Fibroblast of skin of scalp (primary cell): ENCODE results near the gene CNOT1.
A peak's percentile ranks its signal among the peaks of the same experiment; 100 is the strongest.
"Not testable (repeated sequence)": the region's sequence is repeated elsewhere in the genome, so short reads cannot be mapped to it uniquely, and the experiment has no call there.

Source experiments
- DNase-seq: peaks from one replicate; pipeline ENCODE4 v3.0.0-alpha.2; 2013

CNOT1 gene

DNA sequence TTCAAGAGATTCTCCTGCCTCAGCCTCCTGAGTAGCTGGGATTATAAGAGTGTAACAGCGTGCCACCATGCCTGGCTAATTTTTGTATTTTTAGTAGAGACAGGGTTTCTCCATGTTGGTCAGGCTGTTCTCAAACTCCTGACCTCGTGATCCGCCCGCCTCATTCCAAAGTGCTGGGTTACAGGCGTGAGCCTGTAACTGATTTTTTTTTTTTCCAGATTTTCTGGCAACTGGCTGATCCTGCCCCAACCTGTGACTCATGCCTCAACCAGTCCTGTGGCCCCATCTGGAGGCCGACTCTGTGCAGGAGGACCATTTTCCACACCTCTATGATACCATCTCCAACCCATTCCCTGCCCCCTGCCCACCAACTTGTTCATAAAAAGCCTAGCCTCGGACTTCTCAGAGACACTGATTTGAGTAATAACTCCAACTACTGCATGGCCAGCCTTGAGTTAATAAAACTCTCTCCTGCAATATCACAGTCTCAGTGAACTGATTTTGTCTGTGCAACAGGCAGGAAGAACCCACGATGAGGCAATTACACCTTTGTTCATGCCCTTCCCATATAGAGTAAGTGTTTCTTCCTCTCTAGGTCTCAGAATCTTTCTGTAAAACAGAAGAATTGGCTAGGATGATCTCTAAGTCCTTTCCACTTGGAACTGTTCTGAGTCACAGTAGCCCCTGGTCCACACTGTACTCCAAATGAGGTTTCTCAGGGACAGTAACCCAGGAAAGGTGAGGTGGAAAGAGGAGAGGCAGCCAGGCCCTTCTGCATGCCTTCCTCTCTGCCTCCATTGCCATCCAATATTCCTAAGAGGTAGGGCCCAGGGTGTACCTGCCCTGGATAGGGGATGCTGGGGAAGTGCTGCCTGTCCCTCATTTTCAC lies 8.8 kb upstream of the CNOT1 start:
- peak; percentile 80 for DNase-seq

DNA sequence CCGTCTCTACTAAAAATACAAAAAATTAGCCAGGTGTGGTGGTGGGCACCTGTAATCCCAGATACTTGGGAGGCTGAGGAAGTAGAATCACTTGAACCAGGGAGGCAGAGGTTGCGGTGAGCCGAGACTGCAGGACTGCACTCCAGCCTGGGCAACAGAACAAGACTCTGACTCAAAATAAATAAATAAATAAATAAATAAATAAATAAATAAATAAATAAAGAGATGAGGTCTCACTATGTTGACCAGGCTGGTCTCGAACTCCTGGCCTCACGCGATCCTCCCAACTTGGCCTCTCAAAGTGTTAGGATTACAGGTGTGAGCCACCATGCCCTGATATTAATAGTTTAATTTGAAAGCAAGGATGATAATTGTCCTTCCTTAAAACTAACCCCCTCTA lies 7.4 kb upstream of the CNOT1 start:
- DNase-seq, result not testable (repeated sequence)

DNA sequence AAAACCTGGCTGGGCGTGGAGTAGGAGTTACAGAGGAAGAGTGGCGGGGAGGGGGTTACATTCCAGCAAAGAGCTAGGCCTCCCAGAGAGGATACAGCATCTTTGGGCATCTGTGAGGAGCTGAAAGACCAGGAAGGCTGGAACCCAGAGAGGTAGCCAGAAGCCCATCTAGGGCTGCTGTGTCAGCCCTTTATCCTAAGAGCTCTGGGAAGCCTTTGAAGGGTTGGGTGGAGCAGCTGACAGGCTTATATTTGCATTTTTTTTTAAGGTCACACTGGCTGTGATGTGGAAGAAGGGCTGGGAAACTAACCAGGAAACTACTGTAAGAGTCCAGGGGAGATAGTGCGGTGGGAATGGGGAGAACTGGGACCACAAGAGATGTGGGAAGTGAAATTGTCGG lies 6.8 kb upstream of the CNOT1 start:
- no peak for DNase-seq

DNA sequence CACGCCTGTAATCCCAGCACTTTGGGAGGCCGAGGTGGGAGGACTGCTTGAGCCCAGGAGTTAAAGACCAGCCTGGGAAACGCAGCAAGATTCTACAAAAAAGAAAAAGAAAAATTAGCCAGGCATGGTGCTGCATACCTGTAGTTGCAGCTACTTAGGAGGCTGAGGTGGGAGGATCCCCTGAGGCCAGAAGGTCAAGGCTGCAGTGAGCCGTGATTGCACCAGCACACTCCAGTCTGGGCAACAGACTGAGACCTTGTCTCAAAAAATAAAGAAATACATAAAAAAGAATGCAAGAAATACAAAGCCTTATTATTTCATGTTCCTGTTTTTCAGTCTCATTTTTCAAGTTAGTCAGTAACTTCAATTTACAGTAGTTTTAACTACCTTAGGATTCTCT lies 5.9 kb upstream of the CNOT1 start:
- no peak for DNase-seq

DNA sequence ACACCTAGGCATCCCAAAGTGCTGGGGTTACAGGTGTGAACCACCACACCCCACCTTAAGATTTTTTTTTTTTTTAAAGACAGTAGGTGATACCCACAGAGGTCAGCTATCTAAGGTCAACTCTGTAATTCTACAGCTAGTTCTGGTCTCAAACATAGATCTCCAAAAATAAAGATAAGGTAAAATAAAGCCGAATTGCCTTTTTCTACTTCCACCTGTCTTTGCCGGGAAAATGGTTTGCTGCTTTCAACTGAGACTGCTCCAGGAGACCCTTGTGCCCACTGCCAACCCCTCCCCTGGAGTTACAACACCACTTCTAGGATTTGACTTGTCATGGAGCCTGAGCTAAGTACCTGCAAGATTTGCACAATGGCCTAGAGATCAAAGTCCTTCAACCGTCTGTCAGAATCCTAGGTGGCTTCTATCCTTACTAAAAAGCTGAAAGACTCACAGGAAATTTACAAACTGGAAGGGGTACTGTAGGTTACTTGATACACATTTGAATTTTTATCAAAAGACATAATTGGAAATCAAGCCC lies 4.7 kb upstream of the CNOT1 start:
- DNase-seq, result no peak

DNA sequence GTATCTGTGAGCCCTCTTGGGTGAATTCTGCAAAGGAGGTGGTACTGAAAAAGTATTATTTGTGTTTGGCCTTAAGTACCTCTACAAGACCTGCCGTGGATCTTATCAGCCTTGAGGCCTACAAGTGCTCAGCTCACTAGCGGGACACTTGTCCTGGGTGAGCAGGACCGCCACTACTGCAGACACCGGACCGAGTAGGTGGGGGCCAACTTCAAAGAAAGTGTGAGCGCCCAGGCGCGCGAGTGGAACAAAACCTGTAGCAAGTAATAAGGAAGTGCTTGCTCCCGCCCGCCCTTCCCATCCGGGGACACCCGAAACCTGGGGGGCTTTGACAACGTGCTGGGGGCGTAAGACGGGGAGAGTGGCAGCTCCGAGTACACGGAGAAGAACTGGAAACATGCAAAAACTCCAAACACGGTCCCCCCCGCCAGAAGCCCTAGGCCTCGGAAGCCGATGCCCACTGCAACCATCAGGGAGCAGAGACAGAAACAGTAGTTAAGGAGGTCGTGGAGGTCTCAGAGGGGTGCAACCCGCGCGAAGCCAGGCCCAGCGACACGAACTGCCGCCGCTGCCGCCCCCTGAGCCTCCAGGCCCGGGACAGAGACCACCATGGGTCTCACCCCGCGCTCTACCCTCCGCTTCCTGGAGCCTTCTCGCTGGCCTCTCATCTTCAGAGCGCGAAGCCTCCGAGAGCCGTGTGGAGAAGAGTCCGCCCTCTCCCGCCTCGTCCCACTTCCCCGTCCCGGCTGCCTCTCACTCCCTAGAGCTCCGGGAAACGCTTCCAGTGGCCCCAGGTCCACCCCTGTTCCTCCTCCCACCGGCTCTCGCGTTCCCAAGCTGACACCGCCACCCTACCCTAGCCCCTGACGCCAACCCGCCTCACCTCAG lies 537 bp downstream of the CNOT1 start:
- peak; percentile 5 for DNase-seq

DNA sequence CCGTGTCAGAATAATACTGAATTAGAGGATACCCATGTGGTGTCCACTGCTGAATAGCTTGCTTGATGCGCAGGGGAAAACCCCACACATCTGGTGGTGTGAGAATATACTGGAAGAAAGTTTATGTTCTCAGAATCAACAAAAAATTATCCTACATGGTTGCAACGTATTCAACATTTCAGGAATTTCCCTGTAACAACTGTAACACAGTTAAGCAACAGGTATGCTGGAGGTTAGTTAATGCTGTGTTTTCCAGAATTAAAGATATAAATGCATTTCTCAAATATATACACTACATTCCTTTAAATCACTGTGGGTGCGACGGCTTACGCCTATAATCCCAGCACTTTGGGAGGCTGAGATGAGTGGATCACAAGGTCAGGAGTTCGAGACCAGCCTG lies 5.4 kb downstream of the CNOT1 start:
- DNase-seq, result no peak

DNA sequence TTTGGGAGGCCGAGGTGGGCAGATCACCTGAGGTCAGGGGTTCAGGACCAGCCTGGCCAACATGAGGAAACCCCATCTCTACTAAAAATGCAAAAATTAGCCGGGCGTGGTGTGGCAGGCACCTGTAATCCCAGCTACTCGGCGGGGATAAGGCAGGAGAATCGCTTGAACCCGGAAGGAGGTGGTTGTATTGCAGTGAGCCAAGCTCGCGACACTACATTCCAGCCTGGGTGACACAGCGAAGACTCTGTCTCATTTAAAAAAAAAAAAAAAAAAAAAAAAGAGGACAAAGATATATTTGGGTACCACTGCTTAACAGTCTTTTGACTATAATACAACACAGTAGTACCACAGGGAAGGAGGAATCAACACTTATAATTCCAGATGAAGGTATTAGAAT lies 9.2 kb downstream of the CNOT1 start:
- no peak for DNase-seq

DNA sequence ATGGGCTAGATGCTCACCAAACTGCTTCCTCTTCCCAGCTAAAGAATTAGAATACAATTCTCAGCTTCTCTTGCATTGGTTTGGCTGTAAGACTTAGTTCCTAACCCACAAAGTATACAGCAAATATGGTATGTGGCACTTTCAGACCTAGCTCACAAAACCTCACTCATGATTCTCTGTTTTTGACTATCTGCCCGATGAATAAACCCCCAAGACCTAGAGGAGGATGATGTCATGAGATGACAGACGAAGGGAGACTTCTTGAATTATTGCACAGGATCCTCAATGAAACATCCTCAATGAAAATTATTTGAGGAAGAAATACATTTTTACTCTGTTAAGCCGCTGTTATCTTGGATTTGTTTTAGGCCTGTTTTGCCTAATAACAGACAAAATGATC lies 14.3 kb downstream of the CNOT1 start:
- peak; percentile 47 for DNase-seq

DNA sequence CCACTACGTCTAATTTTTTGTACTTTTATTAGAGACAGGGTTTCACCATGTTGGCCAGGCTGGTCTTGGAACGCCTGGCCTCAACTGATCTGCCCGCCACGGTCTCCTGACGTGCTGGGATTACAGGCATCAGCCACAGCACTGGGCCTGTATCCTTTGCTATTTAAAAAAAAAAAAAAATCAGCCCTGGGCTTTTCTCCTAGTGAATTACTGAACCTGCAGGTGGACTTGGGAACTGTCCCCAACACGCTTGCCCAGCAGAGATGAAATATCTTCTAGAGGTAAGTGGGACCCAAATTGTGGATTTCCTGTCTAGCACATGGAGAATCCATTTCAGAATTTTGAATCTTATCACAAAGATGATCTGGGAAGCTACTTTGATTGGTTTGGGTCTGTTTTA lies 14.8 kb downstream of the CNOT1 start:
- no peak for DNase-seq

DNA sequence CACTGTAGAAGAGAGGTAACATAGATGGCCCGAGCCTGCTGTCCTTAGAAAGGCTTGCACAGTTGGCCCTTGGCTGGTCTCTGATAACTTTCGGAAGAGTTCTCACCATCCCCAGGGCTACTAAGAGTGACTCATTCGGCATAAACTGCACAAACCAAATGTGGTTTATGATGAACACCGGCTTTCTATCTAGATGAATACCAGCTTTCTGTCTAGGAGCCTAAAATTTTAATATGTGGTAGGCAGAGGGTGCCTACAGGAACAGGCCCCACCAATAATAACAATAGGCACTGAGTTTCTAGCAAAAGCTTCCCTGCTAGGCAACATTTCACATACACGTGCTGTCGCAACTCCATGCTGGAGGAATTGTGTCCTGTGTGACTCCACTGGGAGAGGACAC lies 15.4 kb downstream of the CNOT1 start:
- DNase-seq, result peak; percentile 31

DNA sequence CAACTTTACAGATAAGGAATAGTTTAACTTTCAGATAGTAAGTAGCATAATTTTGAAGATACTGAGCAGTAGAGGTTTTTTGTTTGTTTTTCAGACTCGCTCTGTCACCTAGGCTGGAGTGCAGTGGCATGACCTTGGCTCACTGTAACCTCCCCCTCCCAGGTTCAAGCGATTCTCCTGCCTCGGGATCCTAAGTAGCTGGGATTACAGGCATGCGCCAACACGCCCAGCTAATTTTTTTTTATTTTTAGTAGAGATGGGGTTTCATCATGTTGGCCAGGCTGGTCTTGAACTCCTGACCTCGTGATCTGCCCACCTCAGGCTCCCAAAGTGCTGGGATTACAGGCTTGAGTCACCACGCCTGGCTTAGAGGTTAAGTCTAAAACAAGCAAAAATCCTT lies 16.7 kb downstream of the CNOT1 start:
- not testable (repeated sequence) for DNase-seq

DNA sequence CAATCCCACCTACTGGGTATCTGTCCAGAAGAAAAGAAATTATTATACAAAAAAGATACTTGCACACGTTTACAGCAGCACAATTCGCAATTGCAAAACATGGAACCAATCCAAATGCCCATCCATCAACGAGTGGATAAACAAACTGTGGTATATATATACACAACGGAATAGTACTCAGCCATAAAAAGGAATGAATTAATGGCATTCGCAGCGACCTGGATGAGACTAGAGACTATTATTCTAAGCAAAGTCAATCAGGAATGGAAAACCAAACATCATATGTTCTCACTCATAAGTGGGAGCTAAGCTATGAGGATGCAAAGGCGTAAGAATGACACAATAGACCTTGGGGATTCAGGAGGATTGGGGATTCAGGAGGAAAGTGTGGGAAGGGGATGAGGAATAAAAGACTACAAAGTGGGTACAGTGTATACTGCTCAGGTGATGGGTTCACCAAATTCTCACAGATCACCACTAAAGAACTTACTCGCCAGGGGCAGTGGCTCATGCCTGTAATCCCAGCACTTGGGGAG lies 21.0 kb downstream of the CNOT1 start:
- no peak for DNase-seq

DNA sequence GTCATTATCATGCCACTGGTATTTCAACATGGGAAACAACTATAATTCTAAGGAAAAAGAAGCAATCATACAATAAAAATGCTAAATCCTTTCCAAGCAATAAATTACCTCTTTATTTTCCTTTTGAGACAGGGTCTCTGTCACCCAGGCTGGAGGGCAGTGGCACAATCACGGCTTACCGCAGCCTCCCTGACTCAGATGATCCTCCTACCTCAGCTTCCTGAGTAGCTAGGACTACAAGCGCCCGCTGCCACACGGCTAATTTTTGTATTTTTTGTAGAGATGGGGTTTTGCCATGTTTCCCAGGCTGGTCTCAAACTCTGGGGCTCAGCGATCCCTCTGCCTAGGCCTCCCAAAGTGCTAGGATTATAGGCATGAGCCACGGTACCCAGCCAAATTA lies 24.1 kb downstream of the CNOT1 start:
- DNase-seq, result no peak

DNA sequence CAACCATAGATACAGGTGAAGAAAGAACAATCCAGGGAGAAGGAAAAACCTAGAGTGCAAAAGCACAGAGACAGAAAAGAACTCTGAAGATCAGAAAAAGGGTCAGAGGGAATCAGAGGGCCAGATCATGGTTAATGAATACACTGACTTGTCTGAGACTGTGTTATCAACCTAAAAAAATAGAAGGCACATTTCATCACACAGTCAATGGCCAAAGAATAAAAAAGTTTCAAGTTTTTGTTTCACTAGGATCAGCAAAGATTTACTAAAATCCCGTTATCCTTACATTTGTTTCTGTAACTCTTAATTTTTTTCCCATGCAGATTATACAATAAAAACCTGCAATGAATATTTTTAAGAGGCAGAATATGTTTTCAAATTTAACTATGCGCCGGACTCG lies 38.5 kb downstream of the CNOT1 start:
- no peak for DNase-seq

DNA sequence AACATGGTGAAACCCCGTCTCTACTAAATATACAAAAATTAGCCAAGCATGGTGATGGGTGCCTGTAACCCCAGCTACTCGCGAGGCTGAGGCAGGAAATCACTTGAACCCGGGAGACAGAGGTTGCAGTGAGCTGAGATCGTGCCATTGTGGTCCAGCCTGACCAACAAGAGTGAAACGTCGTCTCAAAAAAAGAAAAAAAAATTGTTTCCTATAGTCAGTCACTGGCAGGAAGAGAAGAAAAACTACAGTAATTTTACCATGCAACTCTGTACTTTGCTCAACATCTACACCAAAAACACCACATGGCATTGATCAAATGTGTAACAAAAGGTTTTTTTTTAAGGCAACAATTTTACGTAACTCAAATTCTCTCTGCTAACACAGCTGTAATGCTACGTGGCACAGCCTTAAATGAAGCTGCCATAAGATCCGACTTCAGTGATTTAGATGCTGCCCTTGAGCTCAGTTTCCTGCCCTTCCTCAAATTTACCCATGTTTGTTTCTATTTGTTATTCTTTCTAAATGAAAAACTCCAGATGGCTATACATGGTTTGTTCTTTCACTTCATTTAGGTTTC lies 40.2 kb downstream of the CNOT1 start:
- no peak for DNase-seq

DNA sequence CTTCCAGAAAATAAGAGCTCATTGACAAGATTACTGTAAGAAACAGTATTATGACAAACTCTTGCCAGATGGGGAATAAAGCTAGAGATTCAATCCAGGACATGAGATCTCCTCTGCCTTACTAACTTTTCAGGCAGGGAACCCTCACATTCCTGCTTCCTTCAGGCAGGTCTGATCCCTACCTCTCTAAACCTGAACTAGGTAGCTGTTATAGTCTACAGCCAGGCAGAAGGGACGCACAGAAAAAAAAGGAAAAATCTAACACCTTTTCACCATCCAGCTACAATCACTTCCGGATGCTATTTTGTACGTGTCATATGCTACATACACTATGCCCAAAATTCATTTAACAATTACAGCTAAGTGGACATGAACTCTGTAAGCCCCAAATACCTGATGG lies 41.2 kb downstream of the CNOT1 start:
- no peak for DNase-seq

DNA sequence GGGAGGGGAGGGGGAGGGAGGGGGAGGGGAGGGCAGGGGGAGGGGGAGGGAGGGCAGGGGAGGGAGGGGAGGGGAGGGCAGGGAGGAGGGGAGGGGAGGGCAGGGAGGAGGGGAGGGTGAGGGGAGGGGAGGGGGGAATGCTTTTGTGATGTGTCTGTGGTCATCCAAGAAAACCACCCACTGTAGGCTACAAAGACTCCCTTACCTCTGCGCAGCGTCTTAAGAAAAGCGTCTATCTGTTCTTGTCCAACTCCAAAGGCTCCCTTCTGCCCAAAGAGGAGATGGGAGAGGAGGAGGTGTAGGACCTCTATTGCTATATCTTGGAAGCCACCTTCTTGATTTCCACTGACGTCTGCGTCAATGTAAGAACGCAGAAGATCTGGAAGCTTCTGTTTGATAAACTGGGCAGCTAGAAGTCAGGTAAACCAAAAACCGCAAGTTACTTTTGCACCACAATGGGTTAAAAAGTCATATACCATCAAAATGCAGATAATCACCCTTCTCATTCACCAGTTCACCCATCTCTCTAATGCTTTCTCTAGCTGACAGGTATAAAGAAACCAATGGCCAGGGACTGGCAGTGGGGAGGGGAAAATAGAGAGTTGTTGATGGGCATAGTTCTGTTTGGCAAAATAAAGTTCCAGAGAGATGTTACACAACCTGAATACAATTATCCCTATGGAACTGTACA lies 43.1 kb downstream of the CNOT1 start:
- DNase-seq, result no peak

DNA sequence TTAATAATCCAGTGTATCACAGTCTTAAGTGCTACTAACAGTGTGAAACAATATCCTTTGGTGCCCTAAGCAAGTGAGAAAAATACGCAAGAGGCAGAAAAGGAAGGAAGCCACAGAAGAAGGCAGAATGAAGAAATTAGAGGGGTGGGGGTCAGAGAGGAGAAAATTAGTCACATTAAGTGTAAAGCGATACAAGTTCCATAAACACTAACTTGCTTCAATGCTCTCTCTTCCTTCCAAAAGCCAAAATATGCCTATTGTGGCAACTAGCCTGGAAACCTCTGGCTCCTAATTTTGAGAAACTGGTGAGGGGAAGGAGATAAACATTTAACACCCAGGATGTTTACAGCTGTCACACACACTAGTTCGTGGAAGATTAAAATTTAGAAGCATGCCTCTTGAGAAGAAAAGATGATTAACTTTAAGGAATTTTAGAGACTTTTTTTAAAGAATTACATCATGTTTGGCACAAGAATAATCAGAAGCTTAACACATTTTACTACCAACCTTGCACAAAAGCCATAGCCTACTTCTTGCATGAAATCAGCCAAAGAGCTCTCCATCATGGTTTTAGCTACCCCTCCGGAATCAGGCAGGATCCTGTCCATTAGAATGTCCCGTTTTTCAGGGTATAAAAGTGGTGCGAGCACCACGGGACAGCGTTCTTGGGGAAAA lies 44.7 kb downstream of the CNOT1 start:
- no peak for DNase-seq

DNA sequence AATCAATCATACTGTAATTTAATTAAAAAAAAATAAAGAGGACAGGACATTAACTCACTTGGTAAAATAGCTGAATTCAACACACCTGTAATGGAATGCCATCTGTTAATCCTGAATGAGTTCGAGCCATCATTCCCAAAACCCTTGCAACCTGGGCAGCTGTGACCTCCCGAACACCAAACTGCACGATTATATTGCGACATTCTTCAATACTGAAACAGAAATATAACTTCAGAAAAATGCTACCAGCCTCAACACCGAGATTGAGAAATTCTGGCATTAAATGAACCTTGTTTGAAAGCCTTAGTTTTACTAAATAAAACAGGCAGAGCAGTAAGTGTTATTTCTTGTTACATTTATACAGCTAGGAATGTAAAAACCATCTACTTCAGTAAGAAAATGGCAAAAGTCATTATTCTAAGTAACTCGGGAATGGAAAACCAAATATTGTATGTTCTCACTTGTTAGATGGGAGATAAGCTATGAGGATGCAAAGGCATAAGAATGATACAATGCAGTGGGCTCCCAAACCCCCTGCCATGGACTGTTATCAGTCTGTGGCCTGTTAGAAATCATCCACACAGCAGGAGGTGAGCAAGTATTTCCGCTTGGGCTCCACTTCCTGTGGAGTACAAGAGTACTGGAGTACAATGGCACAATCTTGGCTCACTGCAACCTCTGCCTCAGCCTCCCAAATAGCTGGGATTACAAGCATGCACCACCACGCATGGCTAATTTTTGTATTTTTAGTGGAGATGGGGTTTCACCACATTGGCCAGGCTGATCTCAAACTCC lies 46.5 kb downstream of the CNOT1 start:
- DNase-seq, result peak; percentile 7

DNA sequence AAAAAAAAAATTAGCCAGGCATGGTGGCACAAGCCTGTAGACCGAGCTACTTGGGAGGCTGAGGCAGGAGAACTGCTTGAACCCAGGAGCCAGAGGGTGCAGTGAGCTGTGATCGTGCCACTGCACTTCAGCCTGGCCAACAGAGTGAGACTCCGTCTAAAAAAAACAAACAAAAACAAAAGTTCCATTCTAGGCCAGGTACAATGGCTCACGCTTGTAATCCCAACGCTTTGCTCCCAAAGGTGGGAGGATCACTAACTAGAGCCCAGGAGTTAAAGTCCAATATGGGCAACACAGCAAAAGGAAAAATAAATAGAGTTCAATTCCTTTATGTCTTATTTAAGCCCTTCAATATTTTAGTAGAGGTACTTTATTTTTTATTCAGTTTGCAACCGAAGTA lies 47.5 kb downstream of the CNOT1 start:
- no peak for DNase-seq
